HG03064 (cell line): ENCODE results near the gene ZNF823.
"Not testable (repeated sequence)": the region's sequence is repeated elsewhere in the genome, so short reads cannot be mapped to it uniquely, and the experiment has no call there.

Source experiments
- ATAC-seq: cut with Tn5 transposase; IDR thresholded peaks from one replicate; pipeline ENCODE4 v1.9.1; 2021; ENCODE audit warnings: low read depth; ENCODE audit not compliant: unreplicated experiment

The ZNF823 gene

GRCh38 chr19:11738746-11739620 lies at the start of gene ZNF823:
TSS of gene ZNF823 (minus strand) at chr19:11738946. CDS start at chr19:11738819, 127 bp downstream.
- ATAC-seq, result peak; percentile 70

GRCh38 chr19:11787536-11787935 lies 48.8 kb upstream of the ZNF823 start:
- ATAC-seq, result no peak

DNA sequence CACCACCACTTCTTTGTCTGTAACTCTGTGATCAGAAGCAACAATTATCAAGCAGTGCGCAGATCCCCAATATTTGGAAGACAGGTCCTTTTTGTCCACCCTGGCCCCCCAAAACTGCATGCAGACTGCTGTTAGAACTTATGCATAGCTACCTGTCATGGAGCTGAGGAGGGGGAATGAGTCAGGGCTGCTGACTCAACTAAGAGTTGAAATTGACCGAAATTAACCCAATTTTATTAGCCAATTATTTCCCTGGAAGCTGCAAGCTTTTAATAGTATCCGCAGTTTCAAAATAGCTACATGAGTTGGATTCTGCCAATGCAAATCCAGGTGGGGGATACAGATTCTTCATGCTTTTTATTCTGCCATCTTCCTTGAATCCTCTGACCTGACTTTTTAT lies 45.6 kb upstream of the ZNF823 start:
- no peak for ATAC-seq

GRCh38 chr19:11783767-11784166 lies 45.0 kb upstream of the ZNF823 start:
- no peak for ATAC-seq

- no peak for ATAC-seq
These were observed 42.7 kb upstream of the ZNF823 start for GRCh38 chr19:11781295-11782057.

DNA sequence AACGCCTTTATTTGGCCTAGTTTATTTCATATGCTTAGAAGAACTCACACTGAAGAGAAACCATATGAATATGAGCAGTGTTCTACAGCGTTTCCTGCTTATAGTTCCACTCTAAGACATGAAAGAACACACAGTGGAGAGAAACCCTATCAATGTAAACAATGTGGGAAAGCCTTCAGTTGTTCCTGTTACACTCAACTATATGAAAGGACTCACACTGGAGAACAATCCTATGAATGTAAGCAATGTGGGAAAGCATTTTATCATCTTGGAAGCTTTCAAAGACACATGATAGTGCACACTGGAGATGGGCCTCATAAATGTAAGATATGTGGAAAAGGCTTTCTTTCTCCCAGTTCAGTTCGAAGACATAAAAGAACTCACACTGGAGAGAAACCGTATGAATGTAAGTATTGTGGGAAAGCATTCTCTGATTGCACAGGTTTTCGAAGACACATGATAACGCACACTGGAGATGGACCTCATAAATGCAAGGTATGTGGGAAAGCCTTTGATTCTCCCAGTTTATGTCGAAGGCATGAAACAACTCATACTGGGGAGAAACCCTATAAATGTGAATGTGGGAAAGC lies 41.8 kb upstream of the ZNF823 start:
- no peak for ATAC-seq

DNA sequence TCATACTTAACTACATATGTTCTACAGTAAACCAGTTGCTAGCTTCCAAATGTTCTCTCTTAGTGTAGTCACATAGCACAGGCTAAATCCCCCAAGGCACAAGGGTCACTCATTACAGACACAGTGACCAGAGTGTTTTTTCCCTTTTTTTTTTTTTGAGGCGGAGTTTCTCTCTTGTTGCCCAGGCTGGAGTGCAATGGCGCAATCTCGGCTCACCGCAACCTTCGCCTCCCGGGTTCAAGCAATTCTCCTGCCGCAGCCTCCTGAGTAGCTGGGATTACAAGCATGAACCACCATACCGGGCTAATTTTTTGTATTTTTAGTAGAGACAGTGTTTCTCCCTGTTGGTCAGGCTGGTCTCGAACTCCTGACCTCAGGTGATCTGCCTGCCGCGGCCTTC lies 37.9 kb upstream of the ZNF823 start:
- not testable (repeated sequence) for ATAC-seq

DNA sequence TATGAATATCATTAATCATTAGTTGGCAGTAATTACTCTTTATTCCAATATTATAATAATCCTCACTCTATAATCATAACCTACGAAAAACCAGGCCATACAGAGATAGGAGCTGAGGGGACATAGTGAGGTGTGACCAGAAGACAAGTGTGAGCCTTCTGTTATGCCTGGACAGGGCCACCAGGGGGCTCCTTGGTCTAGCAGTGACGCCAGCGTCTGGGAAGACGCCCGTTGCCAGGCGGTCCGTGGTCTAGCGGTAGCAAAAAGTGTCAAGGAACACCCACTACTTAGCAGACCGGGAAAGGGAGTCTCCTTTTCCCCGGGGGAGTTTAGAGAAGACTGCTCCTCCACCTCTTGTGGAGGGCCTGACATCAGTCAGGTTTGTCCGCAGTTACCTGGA lies 32.8 kb upstream of the ZNF823 start:
- not testable (repeated sequence) for ATAC-seq

GRCh38 chr19:11769995-11770394 lies 31.2 kb upstream of the ZNF823 start:
- no peak for ATAC-seq

DNA sequence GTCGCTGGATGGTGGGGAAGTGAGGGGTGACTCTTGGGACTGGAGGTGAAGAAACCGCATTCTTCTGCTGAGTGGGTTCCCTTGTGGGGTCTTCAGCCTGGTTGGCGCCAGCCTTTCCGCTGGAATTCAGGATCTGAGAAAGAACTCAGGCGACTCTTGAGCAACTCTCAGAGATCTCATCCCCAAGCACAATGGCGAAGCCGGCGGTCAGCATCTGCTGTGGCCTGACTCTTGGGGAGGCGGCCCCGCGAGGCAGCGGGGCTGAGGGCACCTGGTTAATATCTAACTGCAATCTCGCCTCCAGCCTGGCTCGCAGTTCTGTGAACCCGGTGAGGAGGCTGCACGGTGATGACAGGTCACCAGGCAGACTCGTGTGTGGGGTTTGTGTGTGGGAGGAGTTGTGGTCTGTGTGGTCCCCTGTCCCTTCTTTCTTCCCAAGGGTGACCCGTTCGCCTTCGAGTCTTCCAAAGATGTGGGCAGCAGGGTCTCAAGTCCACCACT lies 28.9 kb upstream of the ZNF823 start:
- ATAC-seq, result no peak

- ATAC-seq, result peak; percentile 89
These were observed 28.1 kb upstream of the ZNF823 start, which contains the start of gene ZNF441 for GRCh38 chr19:11766597-11767591. TSS of gene ZNF441 (plus strand) at chr19:11767000. CDS start at chr19:11767194, 194 bp downstream.

GRCh38 chr19:11763611-11764010 lies 24.9 kb upstream of the ZNF823 start:
- no peak for ATAC-seq

GRCh38 chr19:11763117-11763516 lies 24.4 kb upstream of the ZNF823 start:
- no peak for ATAC-seq

- ATAC-seq, result no peak
These were observed 21.1 kb upstream of the ZNF823 start for GRCh38 chr19:11759805-11760204.

DNA sequence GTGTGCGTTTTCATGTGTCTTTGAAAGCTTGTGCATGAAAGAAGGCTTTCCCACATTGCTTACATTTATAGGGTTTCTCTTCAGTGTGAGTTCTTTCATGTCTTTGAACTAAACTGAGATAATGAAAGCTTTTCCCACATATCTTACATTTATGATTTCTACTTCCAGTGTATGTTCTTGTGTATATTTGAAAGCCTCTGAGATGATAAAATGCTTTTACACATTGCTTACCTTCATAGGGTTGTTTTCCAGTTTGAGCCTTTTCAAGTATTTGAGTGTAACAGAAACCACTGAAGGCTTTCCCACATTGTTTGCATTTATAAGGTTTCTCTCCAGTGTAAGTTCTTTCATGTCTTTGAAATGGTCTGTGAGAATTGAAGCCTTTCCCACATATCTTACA lies 18.2 kb upstream of the ZNF823 start:
- no peak for ATAC-seq

GRCh38 chr19:11754663-11755062 lies 15.9 kb upstream of the ZNF823 start:
- no peak for ATAC-seq

GRCh38 chr19:11752244-11752736 lies 13.5 kb upstream of the ZNF823 start:
- no peak for ATAC-seq

DNA sequence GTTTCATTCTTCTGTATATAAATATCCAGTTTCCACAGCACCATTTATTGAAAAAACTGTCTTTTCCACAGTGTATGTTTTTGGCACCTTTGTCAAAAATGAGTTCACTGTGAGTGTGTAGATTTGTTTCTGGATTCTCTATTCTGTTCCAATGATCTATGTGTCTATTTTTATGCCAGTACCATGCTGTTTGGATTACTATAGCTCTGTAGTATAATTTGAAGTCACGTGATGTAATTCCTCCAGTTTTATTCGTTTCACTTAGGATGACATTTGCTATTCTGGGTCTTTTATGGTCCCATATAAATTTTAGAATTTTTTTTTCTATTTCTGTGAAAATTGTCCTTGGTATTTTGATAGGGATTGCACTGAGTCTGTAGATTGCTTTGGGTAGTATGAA lies 11.0 kb upstream of the ZNF823 start:
- no peak for ATAC-seq

GRCh38 chr19:11747277-11747676 lies 8.5 kb upstream of the ZNF823 start:
- no peak for ATAC-seq

- no peak for ATAC-seq
These were observed 7.1 kb upstream of the ZNF823 start for GRCh38 chr19:11745869-11746268.
